ENCODE data around the gene AQP7.
"Not testable (repeated sequence)": the region's sequence is repeated elsewhere in the genome, so short reads cannot be mapped to it uniquely, and the experiment has no call there.

AQP7 gene

DNA sequence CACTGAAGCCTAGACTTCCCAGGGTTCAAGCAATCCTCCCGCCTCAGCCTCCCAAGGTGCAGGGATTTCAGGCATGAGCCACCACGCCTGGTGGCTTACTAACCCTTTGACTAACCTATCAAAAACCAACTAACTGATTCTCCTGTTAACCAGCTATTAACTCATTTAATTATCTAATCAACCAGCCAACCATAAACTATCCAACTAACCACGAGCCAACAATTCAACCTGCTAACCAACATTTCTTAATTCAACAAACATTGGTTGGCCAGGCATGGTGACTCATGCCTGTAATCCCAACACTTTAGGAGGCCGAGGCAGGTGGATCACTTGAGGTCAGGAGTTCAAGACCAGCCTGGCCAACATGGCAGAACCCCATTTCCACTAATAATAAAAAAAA is 3.3 kb downstream of the AQP7 start:
- not testable (repeated sequence) for H3K36me3 ChIP-seq (ENCODE audit: control insufficient read depth in 2 of 2, insufficient read depth in 2 of 2, low read length in 2 of 2); H3K4me3 ChIP-seq (ENCODE audit: low read length in 2 of 2); H3K27me3 ChIP-seq (ENCODE audit: control insufficient read depth in 2 of 2, insufficient read depth in 2 of 2, low read length in 2 of 2); H3K9me3 ChIP-seq (ENCODE audit: control insufficient read depth in 2 of 2, low read length in 2 of 2); H3K9ac ChIP-seq (ENCODE audit: low read depth in 1 of 2, low read length in 2 of 2); H3K4me1 ChIP-seq (ENCODE audit: control insufficient read depth in 2 of 2, insufficient read depth in 2 of 2, low read length in 2 of 2); H3K27ac ChIP-seq (ENCODE audit: low read depth in 2 of 2, low read length in 2 of 2)

- not testable (repeated sequence) for H3K27ac ChIP-seq (ENCODE audit: low read depth in 2 of 2, low read length in 2 of 2); H3K36me3 ChIP-seq (ENCODE audit: control insufficient read depth in 2 of 2, insufficient read depth in 2 of 2, low read length in 2 of 2); H3K4me1 ChIP-seq (ENCODE audit: control insufficient read depth in 2 of 2, insufficient read depth in 2 of 2, low read length in 2 of 2); H3K27me3 ChIP-seq (ENCODE audit: control insufficient read depth in 2 of 2, insufficient read depth in 2 of 2, low read length in 2 of 2); H3K4me3 ChIP-seq (ENCODE audit: low read length in 2 of 2); H3K9ac ChIP-seq (ENCODE audit: low read depth in 1 of 2, low read length in 2 of 2); H3K9me3 ChIP-seq (ENCODE audit: control insufficient read depth in 2 of 2, low read length in 2 of 2)
Measured at GRCh38 chr9:33397801-33398200, 4.6 kb downstream of the AQP7 start.

DNA sequence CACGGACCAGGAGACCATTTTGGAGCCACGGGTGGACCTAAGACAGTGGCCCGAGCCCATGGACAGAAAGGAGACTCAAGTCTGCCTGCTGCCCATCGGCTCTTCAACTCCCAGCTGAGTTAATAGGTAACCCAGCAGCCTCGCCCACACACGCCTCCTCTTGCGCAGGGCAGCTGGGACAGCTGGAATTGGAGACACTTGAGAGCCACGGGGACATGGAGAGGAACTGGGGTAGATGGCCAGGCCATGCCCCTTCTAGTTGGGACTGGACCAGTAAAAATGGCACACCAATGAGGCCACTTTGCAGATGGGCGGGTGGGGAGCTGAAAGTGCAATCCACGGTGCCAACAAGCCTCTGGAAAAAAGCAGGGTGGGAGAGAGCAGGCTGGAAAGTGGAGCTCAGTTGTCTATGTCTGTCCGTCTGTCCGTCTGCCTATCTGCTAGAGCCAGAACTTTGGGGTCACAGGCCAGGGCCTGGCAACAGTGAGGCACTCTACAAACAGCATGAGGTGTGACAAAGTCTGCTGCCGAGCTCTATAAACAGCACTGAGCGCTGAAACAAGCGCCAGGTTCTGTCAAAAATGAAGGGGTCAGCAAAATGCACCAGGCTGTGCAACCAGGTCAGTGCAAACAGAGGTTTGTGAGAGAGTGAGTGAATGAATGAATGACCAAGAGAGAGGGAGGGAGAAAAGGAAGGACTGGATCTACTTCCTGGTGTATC is 7.0 kb downstream of the AQP7 start:
- not testable (repeated sequence) for H3K36me3 ChIP-seq (ENCODE audit: control insufficient read depth in 2 of 2, insufficient read depth in 2 of 2, low read length in 2 of 2); H3K27ac ChIP-seq (ENCODE audit: low read depth in 2 of 2, low read length in 2 of 2); H3K9me3 ChIP-seq (ENCODE audit: control insufficient read depth in 2 of 2, low read length in 2 of 2); H3K27me3 ChIP-seq (ENCODE audit: control insufficient read depth in 2 of 2, insufficient read depth in 2 of 2, low read length in 2 of 2)
- Histone ChIP-seq H3K4me3 (ENCODE audit: low read length in 2 of 2) (peak overlapping the region; percentile 11 to 44), H3K9ac (ENCODE audit: low read depth in 1 of 2, low read length in 2 of 2) (peak overlapping the region in 1 of 2 donors; percentile 60), H3K4me1 (ENCODE audit: control insufficient read depth in 2 of 2, insufficient read depth in 2 of 2, low read length in 2 of 2) (peaks cover 10 to 11% of the 10 kb centered on the region in 2 donors)

GRCh38 chr9:33393986-33394385 is 8.4 kb downstream of the AQP7 start:
- not testable (repeated sequence) for H3K36me3 ChIP-seq (ENCODE audit: control insufficient read depth in 2 of 2, insufficient read depth in 2 of 2, low read length in 2 of 2); H3K27ac ChIP-seq (ENCODE audit: low read depth in 2 of 2, low read length in 2 of 2); H3K27me3 ChIP-seq (ENCODE audit: control insufficient read depth in 2 of 2, insufficient read depth in 2 of 2, low read length in 2 of 2); H3K9me3 ChIP-seq (ENCODE audit: control insufficient read depth in 2 of 2, low read length in 2 of 2); H3K4me3 ChIP-seq (ENCODE audit: low read length in 2 of 2)
- peak overlapping the region in 1 of 2 donors; percentile 33 for H3K9ac ChIP-seq (ENCODE audit: low read depth in 1 of 2, low read length in 2 of 2)
- peaks cover 10 to 11% of the 10 kb centered on the region in 2 donors for H3K4me1 ChIP-seq (ENCODE audit: control insufficient read depth in 2 of 2, insufficient read depth in 2 of 2, low read length in 2 of 2)

- peak overlapping the region in 1 of 2 donors; percentile 33 for H3K9ac ChIP-seq (ENCODE audit: low read depth in 1 of 2, low read length in 2 of 2)
- peaks cover 10 to 11% of the 10 kb centered on the region in 2 donors for H3K4me1 ChIP-seq (ENCODE audit: control insufficient read depth in 2 of 2, insufficient read depth in 2 of 2, low read length in 2 of 2)
- no peaks in the 10 kb centered on the region for H3K27me3 ChIP-seq (ENCODE audit: control insufficient read depth in 2 of 2, insufficient read depth in 2 of 2, low read length in 2 of 2)
- no peak overlapping the region for H3K4me3 ChIP-seq (ENCODE audit: low read length in 2 of 2)
- no peak overlapping the region for H3K27ac ChIP-seq (ENCODE audit: low read depth in 2 of 2, low read length in 2 of 2)
- no peaks in the 10 kb centered on the region for H3K36me3 ChIP-seq (ENCODE audit: control insufficient read depth in 2 of 2, insufficient read depth in 2 of 2, low read length in 2 of 2)
- no peaks in the 10 kb centered on the region for H3K9me3 ChIP-seq (ENCODE audit: control insufficient read depth in 2 of 2, low read length in 2 of 2)
Measured at GRCh38 chr9:33393581-33393980, 8.8 kb downstream of the AQP7 start.

DNA sequence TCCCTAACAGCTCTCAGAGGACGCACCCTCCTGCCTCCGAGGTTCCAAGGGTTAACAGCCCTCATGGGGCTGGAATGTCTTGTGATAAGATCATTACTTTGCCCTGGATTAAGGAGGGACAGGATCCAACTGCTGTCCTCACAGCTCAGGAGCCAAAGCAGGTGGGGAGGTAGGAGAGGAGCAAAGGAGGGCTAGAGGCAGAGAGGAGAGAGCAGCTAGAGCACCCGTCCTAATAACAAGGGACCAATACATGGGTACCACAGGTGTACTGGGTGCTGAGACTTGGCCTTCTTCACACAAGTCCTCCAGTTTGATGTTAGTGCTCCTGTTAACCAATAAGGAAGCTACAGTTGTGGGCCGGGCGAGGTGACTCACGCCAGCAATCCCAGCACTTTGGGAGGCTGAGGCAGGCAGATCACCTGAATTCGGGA is 9.8 kb downstream of the AQP7 start:
- H3K36me3 ChIP-seq (ENCODE audit: control insufficient read depth in 2 of 2, insufficient read depth in 2 of 2, low read length in 2 of 2); H3K4me3 ChIP-seq (ENCODE audit: low read length in 2 of 2); H3K27me3 ChIP-seq (ENCODE audit: control insufficient read depth in 2 of 2, insufficient read depth in 2 of 2, low read length in 2 of 2); H3K9ac ChIP-seq (ENCODE audit: low read depth in 1 of 2, low read length in 2 of 2); H3K9me3 ChIP-seq (ENCODE audit: control insufficient read depth in 2 of 2, low read length in 2 of 2): not testable (repeated sequence)
- Histone ChIP-seq H3K27ac (ENCODE audit: low read depth in 2 of 2, low read length in 2 of 2) (peak overlapping the region; percentile 61 to 63), H3K4me1 (ENCODE audit: control insufficient read depth in 2 of 2, insufficient read depth in 2 of 2, low read length in 2 of 2) (peaks cover 10 to 11% of the 10 kb centered on the region in 2 donors)

GRCh38 chr9:33391111-33391771 is 11.1 kb downstream of the AQP7 start:
- H3K9ac ChIP-seq (ENCODE audit: low read depth in 1 of 2, low read length in 2 of 2); H3K4me3 ChIP-seq (ENCODE audit: low read length in 2 of 2); H3K27me3 ChIP-seq (ENCODE audit: control insufficient read depth in 2 of 2, insufficient read depth in 2 of 2, low read length in 2 of 2); H3K36me3 ChIP-seq (ENCODE audit: control insufficient read depth in 2 of 2, insufficient read depth in 2 of 2, low read length in 2 of 2); H3K9me3 ChIP-seq (ENCODE audit: control insufficient read depth in 2 of 2, low read length in 2 of 2): not testable (repeated sequence)
- H3K27ac ChIP-seq (ENCODE audit: low read depth in 2 of 2, low read length in 2 of 2): peak overlapping the region; percentile 61 to 63
- peaks cover 10 to 11% of the 10 kb centered on the region in 2 donors for H3K4me1 ChIP-seq (ENCODE audit: control insufficient read depth in 2 of 2, insufficient read depth in 2 of 2, low read length in 2 of 2)

DNA sequence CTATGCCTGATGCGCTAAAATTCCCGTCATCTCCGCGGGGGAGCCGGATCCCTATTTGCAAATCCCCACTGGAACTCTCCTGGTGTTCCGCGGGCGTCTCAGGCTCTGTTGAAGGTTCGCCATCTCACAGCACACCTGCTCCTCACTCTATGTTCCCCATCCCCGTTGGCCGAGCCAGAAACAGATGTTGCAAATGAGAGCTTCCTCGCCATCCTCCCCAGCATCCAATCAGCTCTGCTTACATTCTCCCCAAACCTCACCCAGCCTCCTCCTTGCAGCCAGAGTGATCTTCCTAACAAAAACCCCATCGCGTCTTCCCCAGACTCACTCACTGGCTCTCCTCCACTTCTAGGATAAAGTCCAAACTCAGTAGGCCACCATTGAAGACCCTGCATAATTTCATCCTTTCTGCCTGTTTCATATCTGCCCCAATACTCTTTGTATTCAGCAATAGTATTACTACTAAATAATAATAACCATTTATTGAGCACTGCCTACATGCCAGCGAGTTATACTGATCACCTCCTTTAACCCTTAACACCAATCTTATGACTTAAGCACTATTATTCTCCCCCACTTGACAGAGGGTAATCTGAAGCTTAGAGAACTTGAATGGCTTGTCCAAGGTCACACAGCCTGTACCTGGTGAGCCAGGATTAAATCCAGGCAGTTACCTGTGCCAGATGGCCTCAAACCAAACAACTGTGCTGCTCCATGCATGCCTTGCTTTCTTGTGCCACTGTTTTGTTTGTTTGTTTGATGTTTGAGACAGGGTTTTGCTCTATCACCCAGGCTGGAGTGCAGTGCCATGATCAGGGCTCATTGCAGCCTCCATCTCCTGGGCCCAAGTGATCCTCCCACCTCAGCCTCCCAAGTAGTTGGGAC is 14.0 kb downstream of the AQP7 start:
- no peak overlapping the region for H3K9ac ChIP-seq (ENCODE audit: low read depth in 1 of 2, low read length in 2 of 2)
- H3K4me1 ChIP-seq (ENCODE audit: control insufficient read depth in 2 of 2, insufficient read depth in 2 of 2, low read length in 2 of 2): peaks cover 3 to 8% of the 10 kb centered on the region in 2 donors
- no peaks in the 10 kb centered on the region for H3K36me3 ChIP-seq (ENCODE audit: control insufficient read depth in 2 of 2, insufficient read depth in 2 of 2, low read length in 2 of 2)
- H3K4me3 ChIP-seq (ENCODE audit: low read length in 2 of 2): no peak overlapping the region
- no peaks in the 10 kb centered on the region for H3K9me3 ChIP-seq (ENCODE audit: control insufficient read depth in 2 of 2, low read length in 2 of 2)
- no peak overlapping the region for H3K27ac ChIP-seq (ENCODE audit: low read depth in 2 of 2, low read length in 2 of 2)
- H3K27me3 ChIP-seq (ENCODE audit: control insufficient read depth in 2 of 2, insufficient read depth in 2 of 2, low read length in 2 of 2): no peaks in the 10 kb centered on the region

- H3K27me3 ChIP-seq (ENCODE audit: control insufficient read depth in 2 of 2, insufficient read depth in 2 of 2, low read length in 2 of 2); H3K4me1 ChIP-seq (ENCODE audit: control insufficient read depth in 2 of 2, insufficient read depth in 2 of 2, low read length in 2 of 2); H3K36me3 ChIP-seq (ENCODE audit: control insufficient read depth in 2 of 2, insufficient read depth in 2 of 2, low read length in 2 of 2); H3K9me3 ChIP-seq (ENCODE audit: control insufficient read depth in 2 of 2, low read length in 2 of 2); H3K4me3 ChIP-seq (ENCODE audit: low read length in 2 of 2); H3K9ac ChIP-seq (ENCODE audit: low read depth in 1 of 2, low read length in 2 of 2); H3K27ac ChIP-seq (ENCODE audit: low read depth in 2 of 2, low read length in 2 of 2): not testable (repeated sequence)
Measured at GRCh38 chr9:33386998-33387397, 15.4 kb downstream of the AQP7 start.

DNA sequence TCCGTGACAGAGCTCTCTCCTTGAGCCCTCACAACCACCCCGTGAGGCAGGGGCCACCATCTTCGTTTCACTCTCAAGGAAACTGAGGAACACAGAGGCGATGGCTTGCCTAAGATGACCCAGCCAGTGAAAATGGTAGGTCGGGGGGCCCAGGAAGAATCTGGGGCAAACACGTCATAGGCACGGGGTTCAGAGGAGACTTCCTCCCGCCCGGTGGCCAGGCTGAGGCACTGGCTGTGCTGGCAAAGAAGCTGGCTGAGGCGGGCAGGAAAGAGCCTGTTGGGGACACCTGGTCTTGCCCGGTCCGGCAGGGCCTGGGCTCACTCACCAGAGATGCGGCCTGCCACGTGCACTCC is 15.7 kb downstream of the AQP7 start:
- not testable (repeated sequence) for H3K36me3 ChIP-seq (ENCODE audit: control insufficient read depth in 2 of 2, insufficient read depth in 2 of 2, low read length in 2 of 2); H3K27ac ChIP-seq (ENCODE audit: low read depth in 2 of 2, low read length in 2 of 2); H3K4me3 ChIP-seq (ENCODE audit: low read length in 2 of 2); H3K9ac ChIP-seq (ENCODE audit: low read depth in 1 of 2, low read length in 2 of 2); H3K9me3 ChIP-seq (ENCODE audit: control insufficient read depth in 2 of 2, low read length in 2 of 2); H3K27me3 ChIP-seq (ENCODE audit: control insufficient read depth in 2 of 2, insufficient read depth in 2 of 2, low read length in 2 of 2); H3K4me1 ChIP-seq (ENCODE audit: control insufficient read depth in 2 of 2, insufficient read depth in 2 of 2, low read length in 2 of 2)
